Measurements from ENCODE around the gene NAPEPLD.
"Not testable (repeated sequence)": the region's sequence is repeated elsewhere in the genome, so short reads cannot be mapped to it uniquely, and the experiment has no call there.

The NAPEPLD gene

DNA sequence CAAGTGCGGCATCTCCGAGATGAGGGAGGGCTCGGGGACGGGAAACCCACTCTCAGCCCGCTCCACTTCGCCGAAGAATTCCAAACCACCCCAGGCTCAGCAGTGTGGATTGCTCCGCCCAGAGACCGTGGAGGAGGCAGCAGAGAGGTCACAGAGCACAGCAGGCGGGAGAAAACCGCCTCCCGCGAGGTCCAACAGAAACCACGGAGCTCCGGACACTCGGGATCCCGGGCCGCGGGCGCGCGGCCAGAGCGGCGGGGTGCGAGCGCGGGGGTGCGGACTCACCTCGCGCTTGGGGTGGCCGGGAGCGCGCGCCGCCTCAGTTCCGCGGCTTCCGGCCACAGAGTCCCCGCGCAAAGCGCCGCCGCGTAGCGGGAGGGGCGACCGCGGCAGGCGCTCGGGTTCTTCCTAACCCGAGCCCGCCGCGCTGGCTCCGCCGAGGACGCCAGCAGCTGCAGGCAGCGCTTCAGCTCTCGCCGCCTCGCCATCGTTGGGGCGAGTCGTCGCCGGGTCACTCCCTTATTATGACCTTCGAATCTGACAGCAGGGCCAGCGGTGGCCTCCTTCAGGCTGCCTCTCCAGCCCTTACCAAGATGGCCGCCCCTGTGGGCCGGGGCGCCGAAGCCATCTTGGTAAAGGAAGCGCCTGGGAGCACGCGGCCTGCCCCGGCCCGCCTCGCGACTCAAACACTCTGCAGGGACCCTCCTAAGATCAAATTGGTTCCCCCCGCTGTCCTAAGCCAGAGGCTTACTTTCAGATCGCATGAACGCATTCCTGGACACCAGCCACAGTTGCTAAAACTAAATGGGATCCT lies at the start of gene NAPEPLD:
NAPEPLD (minus strand) TSS at position 106 of the 814 bp plus-strand sequence. CDS start 20,323 bp downstream, outside the sequence.
- DNase-seq = peak; percentile 87

DNA sequence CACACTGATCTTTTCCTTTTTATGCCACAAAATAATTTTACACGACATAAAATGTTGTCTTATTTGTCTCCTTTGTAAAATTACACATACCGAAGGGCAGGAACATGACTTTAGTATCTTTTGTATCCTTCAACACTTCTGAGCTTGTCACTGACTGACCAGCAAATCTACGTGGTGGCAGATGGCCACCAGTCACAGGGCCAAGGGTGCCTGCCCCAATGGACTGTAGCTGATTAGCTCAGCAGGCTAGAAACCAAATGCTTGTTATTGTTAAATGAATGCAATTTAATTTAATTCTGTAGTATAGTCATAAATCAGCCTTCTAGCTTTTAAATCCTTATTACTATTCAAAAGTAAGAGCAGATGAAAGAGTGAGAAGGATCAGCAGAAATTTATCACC lies 49.2 kb upstream of the NAPEPLD start:
- not testable (repeated sequence) for DNase-seq

DNA sequence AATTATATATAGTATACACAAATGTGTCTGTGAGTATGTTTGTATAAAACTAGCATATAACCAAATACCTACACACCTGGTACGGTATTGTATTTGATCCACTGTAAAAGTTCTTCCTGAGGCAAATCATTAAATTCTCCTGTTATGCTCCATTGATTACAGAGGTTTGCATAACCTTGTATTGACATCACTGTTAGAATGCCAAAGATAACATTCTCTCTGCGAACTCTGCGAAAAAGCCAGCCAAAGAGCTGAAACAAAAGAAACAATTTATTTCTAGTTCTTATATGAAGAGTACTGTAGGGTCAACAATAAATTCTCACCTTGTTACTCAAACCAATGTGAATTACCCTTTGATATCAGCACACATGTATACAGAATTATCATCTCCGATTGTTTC lies 46.5 kb upstream of the NAPEPLD start:
- not testable (repeated sequence) for DNase-seq

DNA sequence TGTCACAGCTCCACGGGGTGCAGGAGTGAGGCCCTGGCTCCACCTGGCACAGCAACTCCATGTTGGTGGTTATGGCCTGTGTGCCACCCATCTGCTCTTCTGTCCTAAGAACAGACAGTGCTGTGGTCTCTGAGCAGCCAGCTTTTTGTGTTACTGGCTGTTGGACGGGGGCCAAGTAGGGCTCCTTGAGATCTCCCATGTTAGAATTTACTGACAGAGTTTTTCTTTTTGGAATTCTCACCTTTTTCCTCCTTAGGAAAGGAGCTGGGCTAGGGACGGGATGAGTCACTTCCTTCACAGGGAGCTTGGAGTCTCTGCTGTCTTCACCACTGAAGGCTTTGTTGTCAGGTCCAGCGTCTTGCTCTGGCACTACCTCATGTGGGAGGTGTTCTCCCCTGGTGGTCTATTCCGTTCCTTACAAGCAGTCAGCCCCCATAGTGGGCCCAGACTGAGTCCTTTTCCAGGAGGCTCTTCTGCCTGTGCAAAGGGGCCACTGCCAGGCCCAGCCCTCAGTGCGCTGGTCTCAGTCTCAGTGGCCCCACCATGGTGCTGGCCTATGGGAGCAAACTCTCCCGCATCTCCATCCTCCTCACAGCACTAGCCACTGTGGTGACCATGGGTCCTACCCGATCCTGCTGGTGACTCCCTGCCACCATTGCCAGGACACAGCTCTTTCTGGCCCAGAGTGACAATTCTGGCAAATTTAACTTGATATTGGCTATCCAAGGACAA lies 23.7 kb upstream of the NAPEPLD start:
- not testable (repeated sequence) for DNase-seq

DNA sequence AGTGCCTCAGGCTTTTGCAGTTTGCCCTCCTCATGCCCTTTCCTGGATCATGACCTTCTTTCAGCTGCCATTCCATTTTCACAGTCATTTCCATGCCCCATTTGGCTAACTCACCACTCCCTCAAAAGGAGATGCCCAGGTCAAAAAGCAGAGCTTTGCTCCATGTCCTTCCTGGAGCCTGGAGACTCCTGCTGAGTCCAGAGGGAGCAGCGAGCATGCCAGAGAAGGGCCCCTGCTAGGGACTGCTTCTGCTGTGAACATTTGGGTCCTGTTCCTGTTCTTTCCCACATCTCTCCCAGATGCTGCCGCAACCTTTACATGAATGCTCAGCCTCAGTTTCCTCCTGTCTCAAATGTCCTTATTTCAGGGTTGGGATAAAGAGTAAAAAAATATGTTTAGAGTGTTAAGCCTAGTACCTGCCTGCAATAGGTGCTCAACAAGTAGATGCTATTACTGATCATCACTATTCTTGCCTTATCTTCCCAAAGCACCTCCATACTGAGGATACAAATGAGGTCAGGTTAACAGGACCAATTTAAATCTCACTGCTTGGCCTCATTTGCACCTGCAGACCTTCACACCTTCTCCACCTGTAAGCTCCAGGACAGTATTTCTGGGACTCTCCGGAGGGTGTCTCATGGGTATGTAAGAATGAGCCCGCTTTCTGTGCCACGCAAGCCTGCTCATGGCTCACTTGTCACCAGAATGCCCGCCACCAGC lies 23.0 kb upstream of the NAPEPLD start:
- not testable (repeated sequence) for DNase-seq

DNA sequence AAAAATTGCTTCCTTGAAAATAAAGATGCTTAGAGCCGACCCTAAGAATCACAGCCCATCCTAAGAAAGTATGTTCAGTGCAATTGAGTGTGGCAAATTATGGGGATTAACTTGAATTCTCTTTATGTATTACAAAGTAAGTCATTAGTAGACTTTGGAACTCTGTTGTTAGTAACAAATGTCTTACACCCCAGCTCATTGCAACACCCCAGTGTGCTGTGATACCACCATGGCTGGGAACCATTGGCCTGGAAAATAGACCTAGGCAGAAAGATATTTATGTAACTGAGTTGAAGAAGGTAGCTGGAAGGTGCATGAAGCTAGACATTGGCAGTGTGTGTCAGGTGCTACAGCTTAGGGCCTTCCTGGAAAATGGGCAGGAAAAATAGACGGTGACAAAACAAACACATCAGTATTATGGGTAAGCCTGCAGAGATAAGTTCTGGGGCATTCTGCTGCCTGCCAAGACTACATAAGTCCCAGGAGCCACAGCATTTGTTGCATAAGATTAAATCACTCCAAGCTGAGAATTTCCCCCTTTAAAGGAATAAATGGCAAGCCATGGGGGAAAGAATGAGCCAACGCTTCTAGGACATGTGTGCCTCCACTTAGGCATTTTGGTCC lies 18.1 kb upstream of the NAPEPLD start:
- not testable (repeated sequence) for DNase-seq

DNA sequence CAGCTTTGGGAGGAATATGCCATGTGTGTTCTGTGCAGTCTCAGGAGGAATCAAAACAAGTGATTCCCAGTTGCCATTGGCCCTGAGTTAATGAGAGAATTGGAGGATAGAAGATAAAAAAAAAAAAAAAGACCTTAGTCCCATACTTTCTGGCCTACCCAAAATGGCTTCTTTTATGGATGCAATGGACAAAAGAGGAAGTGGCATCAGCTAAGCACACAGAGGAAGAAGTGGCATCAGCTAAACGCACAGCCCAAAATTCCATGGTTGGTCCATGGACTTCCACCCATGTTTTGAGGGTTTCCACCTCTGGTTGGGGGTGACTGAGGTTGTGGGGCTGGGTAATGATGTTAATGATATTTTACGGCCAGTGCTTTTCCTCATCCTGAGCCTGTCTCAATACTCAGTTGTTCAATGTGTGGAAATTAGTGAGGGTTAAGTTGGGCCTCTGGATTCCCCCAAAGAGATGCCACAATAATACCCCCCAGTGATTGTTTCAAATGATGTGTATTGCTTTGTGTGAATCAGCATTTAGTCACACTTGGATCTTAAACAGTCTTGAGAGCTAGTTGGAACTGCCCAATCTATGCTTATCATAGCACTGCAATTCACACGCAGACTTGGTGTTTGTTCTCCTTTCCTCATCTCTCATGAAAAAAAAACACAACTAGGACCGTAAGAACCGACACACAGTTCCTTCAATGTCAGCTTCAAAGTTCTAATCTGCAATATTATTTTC lies 14.4 kb upstream of the NAPEPLD start:
- DNase-seq = not testable (repeated sequence)

DNA sequence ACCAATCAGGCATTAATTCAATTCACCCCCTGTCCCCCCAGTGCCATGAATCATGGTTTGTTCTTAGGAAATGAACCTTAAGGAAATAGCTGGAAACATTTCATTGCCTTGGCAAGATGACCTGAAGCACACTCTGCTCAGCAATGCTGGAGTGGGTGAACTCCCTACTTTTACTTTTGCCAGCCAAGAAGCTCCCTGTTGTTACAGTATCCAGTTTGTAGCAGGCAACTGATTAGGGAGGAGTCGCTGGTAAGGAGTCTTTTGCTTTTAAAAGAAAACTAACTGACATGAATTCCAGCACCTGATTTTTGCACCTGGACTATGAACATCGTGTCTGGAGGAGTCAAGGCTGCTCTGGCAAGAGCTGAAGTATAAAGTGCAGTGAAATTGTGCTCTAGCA lies 13.7 kb upstream of the NAPEPLD start:
- DNase-seq = not testable (repeated sequence)

DNA sequence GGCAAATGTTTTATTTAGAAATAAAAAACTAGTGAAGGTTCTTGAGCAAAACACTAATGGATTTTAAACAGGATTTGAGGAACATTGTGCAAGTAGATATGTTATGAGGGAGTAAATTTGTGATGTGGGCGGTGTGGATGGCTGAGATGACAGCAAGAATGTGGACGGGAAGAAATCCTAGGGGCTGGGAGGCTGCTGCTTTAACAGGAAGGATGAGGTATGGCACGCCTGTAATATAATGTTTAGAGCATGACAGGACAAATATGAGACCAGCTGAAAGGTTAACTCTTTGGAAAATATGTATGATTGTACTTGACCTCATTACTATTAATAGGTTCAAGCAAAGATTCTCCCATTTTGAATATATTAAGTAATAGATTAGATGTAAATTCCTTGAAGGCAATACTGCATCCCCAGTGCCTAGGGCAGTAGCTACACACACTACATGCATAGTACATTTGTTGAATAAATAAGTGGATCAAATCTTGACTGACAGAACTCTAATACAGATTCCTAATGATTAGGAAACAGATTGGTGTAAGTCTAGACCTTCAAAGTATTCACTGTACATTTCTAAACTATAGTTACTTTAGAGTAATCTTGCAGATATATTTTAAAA lies 13.2 kb upstream of the NAPEPLD start:
- DNase-seq = peak; percentile 37

DNA sequence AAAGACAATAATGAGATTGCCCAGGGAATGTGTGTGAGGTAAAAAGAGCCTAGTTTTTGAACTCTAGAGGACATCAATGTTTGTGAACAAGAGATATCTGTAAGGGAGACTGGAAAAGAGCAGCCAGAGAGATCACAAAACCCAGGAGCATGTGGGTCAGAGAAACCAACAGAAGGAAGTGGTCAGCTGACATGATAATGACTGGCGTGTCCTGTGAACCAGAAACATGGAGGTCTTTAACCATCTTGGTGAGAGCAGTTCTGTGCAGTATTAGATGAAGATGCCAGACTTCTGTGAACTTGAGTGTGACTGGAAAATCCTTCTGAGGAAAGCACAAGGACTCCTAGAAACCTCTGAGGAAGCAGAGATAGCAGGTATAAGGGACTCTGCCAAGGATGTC lies 10.2 kb upstream of the NAPEPLD start:
- DNase-seq = not testable (repeated sequence)

DNA sequence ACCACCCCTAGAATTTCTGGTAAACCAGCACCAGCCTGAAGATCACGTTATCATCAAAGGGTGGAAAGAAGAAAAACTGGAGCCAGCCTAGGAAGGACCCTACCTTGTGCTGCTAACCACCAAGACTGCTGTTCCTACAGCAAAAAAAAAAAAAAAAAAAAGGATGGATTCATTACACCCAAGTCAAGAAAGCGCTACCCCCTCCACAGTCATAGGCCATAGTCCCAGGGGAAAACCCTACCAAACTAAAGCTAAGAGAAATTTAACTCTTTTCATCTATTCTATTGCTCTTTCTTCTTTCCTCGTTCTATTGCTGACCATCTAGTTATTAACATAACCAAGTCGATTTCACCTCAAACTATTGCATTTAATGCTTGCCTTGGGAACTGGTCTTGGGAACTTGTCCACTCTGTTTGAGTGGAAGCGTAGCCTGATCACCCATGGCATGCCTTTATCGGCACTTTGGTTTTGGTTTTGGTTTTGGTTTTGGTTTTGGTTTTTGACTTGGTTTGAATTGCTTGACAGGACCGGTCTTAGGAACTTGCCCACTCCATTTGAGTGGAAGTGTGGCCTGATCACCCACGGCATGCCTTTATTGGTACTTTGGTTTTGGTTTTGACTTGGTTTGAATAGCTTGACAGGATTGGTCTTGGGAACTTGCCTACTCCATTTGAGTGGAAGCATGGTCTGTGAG lies 6.6 kb upstream of the NAPEPLD start:
- not testable (repeated sequence) for DNase-seq

DNA sequence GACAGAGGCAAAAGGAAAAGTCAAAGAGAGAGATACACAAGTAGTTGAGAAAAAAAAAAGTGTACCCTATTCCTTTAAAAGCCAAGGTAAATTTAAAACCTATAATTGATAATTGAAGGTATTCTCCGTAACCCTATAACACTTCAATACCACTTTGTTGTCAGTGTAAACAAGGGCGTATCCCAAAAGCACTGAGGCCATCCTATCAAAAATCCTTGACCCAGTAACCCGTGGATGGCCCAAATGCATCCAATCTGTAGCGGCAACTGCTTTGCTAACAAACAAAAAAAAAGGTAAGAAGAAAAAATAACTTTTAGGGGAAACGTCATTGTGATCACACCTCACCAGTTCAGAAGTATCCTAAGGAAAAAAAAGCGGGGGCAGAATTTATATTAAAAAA lies 5.1 kb upstream of the NAPEPLD start:
- no peak for DNase-seq

DNA sequence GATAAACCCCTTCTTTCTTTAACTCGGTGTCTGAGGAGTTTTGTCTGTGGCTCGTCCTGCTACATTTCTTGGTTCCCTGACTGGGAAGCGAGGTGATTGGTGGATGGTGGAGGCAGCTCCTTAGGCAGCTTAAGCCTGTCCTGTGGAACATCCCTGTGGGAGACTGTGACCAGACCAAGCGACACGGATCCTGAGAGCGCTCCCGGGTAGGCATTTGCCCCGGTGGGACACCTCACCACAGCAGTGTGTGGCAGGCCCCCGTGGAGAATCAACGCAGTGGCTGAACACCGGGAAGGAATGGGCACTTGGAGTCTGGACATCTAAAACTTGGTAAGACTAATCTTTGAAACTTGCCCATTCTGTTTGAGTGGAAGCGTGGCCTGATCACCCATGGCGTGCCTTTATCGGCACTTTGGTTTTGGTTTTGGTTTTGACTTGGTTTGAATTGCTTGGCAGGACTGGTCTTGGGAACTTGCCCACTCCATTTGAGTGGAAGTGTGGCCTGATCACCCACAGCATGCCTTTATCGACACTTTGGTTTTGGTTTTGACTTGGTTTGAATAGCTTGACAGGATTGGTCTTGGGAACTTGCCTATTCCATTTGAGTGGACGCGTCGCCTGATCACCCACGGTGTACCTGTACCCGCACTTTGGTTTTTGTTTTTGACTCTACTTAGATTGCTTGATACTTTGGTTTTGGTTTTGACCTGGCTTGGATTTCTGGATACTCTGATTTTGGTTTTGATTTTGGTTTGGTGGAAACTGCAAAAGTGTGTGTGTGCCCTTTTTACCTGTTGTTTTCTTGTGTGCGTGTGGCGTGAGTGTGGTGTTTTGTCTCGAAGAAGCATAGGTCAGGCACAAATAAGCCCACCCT lies 4.1 kb upstream of the NAPEPLD start:
- not testable (repeated sequence) for DNase-seq

DNA sequence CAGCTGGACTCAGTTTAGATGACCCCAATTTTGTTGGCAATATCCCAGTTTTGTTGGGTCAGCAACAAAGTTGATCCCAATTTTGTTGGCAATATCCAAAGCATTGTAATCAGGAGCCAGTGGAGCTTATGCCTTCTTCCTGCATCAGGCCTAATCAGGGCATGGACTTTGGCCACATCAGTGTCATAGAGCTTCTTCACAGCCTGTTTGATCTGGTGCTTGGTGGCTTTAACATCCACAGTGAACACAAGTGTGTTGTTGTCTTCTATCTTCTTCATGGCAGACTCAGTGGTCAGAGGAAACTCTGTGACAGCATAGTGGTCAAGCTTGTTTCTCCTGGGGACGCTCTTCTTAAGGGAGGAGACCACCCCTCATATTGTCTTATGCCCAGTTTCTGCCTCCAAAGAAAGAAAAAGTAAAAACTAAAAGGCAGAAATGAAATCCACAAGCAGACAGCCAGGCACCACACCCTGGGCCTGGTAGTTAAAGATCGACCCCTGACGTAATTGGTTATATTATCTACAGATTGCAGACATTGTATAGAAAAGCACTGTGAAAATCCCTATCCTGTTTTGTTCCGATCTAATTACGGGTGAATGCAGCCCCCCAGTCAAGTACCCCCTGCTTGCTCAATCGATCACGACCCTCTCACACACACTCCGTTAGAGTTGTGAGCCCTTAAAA lies 3.2 kb upstream of the NAPEPLD start:
- DNase-seq = not testable (repeated sequence)

DNA sequence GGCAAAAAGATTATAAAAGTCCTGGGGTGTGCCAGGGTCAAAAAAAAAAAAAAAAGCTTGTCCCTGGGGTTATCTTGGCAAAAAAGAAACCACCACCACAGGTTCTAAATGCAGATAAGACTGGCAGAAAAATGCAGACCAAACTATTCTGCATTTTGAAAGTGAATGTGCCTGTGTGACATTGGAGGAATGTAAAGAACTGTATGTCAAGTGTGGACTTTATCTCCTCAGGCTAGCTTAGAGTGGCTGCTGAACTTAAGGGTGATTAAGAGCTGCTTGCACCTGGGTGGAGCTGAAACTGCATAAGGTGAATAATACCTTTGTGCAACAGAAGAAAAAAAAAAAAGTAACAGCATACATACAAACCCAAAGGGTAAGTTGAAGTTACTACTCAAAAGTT lies 1.3 kb upstream of the NAPEPLD start:
- no peak for DNase-seq

DNA sequence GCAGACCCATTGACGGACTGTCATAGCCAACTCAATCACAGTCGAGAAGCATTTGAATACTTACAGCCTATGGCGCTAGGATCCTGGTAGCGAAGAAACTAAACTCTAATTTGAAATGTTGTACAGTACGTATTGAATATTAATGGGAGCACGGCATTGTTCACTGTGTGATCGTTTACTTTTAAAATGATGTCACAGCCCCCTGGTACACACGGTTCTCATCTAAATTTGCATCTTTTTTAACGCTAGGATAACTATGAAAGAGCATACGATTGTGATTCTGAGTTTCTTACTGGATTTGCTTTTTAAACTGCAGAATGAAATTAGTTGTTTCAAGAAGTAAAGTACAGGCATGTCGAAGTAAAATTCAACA lies 895 bp upstream of the NAPEPLD start:
- no peak for DNase-seq

DNA sequence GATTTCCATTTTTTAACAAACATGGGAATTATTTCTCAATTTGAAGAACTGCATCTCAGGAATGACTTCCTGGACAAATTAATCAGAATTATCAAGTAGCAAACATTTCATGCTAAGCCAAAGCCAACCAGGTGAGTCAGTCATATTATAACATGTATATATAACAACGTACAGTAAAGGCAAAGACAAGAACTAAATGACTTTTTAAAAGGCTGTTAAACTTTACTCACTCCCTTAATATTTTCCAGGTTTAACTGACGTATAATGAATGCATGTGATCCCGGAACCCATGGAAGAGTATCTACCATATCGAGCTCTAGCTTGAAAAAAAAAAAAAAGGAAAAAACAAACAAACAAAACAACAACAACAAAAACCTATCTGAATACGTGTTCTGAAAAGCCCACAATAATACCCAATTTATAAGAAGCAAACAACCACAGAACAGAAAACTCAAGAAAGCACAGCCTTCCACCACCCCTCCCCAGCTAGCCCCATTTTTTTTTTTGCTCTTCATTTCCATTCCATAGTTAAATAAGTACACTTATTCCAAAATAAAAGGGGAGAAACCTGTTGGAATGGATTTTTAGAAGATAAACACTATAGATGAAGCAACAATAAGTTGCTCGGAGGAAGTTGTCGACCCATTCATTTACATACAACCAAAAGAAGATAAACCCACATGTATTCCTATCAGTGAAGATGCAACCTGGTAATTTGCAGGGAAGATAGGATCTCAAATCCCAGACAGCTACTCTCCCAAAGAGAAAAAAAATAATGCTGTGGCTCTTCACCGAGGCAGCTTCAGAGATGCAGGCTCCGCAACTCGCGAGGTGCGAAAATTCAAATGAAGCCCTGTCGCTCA lies 537 bp downstream of the NAPEPLD start:
- DNase-seq = no peak

DNA sequence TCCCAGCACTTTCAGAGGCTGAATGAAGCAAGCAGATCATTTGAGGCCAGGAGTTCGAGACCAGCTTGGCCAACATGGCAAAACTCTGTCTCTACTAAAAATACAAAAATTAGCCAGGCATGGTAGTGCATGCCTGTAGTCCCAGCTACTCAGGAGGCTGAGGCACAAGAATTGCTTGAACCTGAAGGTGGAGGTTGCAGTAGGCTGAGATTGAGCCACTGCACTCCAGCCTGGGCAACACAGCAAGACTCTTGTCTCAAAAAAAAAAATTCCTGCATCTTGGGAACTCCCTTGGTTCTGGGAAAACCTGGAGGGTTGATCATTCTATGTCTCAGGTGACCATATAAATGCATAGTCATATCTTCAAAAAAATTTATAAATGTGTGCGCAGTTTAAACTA lies 4.1 kb downstream of the NAPEPLD start:
- not testable (repeated sequence) for DNase-seq

DNA sequence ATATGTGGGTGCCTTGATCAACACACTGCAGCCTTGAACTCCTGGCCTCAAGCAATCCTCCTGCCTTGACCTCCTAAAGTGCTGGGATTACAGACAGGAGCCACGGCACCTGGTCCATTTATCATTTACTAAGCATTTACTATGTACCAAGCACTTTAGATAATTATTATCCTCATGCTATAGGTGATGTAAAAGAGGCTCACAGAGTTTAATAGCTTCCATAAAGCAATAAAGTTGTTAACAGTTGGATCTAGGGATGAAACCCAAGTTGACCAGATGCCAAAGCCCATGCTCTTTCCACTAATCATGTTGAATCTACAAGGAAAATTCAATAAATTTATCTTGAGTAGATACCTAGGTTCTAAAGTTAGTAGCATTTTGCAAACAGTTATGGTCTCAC lies 5.0 kb downstream of the NAPEPLD start:
- DNase-seq = no peak
